HG02943 (cell line): ENCODE data around the gene PARD6G.
"Not testable (repeated sequence)": the region's sequence is repeated elsewhere in the genome, so short reads cannot be mapped to it uniquely, and the experiment has no call there.

Source experiments
- ATAC-seq: cut with Tn5 transposase; IDR thresholded peaks from one replicate; pipeline ENCODE4 v1.9.1; 2021; ENCODE audit warnings: mild to moderate bottlenecking, low read depth, moderate library complexity; ENCODE audit not compliant: unreplicated experiment

Gene PARD6G

DNA sequence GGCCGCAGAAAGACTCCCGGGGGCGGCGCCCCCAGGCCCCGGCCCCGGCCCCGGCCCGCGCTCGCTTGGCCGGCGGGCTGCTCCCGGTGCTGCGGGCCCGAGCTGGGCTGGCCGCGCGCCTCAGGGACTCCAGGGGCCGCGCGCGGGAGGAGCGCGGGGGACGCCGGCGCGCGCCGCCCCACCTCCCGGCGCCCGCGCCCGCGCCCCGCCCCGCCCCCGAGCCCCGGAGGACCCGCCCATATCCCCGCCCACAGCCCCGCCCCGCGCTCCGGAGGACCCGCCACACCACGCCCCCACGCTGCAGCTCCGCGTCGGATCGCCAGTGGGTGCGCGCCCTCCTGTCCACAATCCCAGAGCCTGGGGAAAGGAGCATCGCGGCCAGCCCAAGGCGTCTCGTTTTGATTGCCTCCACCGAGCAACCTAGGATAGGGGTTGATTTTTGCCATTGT, at the start of gene PARD6G:
TSS of gene PARD6G (minus strand) at position 122 of the 449 bp plus-strand sequence. CDS start 166 bp downstream, outside the sequence.
- no peak for ATAC-seq

DNA sequence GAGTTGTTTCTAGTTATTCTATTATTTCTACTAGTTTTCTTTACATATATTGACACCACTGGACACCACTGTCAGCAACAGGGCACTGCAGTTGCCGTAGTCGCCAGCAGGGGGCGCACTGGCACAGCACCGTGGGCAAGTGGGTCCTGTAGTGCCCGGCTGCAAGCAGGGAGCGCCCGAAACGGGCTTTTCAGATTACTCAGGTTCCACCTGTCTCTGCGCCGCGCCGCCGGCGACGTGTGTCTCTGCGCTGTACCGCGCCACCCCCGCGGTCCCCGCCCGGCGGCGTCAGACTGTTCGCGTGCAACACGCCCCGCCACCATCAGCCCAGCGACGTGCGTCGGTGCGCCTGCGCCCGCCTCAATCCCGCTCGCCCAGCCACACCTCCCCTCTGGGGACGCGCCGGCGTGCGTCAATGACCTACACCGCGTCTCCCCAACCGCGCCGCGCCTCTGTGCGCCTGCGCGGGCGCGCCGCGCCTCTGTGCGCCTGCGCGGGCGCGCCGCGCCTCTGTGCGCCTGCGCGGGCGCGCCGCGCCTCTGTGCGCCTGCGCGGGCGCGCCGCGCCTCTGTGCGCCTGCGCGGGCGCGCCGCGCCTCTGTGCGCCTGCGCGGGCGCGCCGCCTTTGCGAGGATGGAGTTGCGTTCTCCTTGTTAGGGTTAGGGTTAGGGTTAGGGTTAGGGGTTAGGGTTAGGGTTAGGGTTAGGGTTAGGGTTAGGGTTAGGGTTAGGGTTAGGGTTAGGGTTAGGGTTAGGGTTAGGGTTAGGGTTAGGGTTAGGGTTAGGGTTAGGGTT, 15.1 kb upstream of the PARD6G start:
- ATAC-seq: not testable (repeated sequence)

GRCh38 chr18:80259610-80260009, 12.3 kb upstream of the PARD6G start:
- ATAC-seq: no peak

DNA sequence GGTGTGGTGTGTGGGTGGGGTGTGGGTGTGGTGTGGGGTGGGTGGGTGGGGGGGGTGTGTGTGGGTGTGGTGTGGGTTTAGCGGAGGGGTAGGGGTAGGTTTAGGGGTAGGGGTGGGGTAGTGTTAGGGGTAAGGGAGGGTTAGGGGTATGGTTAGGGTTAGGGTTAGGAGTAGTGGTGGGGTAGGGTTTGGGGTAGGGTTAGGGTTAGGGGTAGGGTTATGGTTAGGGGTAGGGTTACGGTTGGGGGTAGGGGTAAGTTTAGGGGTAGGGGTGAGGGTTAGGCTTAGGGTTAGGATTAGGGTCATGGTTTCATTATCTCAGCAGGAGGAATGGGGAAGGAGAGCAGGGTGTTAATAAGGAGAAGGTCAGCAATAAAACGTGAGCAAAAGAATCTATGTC, 11.3 kb upstream of the PARD6G start:
- no peak for ATAC-seq

DNA sequence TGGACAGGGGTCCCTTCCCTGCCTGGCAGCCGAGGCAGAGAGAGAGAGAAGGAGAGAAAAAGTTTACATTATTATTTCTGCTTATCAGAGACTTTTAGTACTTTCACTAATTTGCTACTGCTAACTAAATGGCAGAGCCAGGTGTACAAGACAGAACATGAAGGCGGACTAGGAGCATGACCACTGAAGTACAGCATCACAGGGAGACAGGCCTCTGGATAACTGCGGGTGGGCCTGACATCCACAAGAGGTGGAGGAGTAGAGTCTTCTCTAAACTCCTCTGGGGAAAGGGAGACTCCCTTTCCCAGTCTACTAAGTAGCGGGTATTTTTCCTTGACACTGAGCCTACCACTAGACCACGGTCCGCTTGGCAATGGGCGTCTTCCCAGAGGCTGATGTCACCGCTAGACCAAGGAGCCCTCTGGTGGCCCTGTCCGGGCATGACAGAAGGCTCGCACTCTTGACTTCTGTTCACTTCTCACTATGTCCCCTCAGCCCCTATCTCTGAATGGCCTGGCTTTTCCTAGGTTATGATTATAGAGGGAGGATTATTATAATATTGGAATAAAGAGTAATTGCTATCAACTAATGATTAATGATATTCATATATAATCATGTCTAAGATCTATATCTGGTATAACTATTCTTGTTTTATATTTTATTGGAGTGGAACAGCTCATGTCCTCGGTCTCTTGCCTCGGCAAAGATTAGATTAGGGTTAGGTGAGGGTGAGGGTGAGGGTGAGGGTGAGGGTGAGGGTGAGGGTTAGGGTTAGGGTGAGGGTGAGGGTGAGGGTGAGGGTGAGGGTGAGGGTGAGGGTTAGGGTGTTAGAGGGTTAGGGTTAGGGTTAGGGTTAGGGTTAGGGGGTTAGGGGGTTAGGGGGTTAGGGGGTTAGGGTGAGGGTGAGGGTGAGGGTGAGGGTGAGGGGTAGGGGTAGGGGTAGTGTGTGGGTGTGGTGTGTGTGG, 10.5 kb upstream of the PARD6G start:
- not testable (repeated sequence) for ATAC-seq

GRCh38 chr18:80254971-80255500, 7.7 kb upstream of the PARD6G start:
- no peak for ATAC-seq

DNA sequence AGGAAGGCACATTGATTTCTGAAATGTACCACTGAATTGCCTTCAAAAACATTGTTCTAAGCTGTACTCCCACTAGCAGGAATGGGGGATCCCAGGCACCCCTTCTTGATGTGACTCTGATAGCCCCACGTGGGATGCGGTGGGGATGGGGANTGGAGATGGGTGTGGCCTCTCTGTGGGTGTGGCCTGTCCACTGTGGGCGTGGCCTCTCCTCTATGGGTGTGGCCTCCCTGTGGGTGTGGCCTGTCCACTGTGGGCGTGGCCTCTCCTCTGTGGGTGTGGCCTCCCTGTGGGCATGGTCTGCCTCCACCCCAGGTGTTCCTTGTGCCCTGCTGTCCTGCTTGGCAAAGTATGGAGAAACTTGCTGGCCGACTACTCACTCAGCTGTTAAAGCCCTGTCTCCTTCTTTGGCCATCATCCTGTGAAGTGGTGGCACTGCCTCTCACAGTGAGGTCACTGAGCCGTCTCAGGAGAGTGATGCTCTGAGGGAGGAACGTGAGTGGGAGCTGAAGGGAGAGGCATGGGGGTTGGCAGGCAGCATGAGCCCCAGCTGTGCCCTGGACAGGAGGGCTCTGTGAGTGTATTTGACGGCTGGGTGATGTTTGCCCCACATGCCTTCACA, 6.7 kb upstream of the PARD6G start:
- ATAC-seq: no peak

DNA sequence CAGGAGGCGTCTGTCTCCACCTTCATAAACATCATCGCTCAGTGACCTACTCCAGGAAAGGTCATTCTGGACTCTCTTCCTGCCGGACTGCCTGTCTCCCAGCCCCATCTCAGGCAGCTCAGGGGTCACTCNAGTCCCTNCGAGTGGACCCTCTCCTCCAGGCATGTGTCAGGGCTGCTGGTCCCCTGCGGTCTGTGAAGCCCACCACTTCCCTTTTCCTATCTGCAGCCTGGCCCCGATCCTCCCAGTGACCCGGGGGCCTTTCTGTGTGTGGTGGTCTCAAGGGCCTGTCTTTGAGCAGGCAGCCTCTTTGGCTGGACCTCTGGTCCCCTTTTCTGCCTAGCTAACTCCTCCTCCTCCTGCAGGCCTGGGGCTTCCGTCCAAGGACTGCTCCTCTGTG, 5.9 kb upstream of the PARD6G start:
- no peak for ATAC-seq

DNA sequence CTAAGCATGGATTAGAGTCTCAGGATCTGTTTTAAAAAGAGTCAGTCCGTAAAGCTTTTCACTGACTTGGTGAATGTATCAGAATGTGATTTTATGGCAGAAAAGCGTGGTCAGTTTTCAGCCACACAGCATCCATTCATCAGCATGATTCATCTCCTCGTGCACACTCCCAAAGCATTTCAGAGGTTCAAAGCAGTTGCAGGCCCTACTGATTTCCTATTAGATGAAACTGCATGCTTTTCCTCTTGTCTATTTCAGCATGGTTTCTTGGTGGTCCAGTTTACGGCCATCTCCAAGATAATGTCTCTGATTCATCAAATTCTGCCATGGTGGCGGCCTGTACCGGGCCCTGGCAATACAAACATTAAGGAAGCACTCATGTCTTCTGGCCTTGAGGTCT, 4.8 kb upstream of the PARD6G start:
- ATAC-seq: no peak

DNA sequence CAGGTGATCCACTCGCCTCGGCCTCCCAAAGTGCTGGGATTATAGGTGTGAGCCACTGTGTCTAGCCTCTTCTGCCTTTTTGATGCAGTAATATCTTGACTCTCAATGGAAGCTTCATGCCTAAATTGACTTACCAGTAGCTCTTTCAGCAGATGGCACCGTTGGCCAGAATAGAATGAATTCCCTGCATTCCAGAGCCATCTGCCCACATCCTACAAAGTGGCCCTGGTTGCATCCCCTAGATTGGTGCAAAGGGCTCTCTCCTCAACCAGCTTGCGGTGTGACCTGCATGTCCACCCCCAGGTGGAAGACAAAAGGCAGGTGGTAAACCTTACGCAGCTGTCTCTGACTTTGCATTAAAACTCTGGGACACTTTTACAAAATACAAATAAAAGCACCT, 4.4 kb upstream of the PARD6G start:
- no peak for ATAC-seq

GRCh38 chr18:80250740-80251364, 3.5 kb upstream of the PARD6G start:
- ATAC-seq: no peak

DNA sequence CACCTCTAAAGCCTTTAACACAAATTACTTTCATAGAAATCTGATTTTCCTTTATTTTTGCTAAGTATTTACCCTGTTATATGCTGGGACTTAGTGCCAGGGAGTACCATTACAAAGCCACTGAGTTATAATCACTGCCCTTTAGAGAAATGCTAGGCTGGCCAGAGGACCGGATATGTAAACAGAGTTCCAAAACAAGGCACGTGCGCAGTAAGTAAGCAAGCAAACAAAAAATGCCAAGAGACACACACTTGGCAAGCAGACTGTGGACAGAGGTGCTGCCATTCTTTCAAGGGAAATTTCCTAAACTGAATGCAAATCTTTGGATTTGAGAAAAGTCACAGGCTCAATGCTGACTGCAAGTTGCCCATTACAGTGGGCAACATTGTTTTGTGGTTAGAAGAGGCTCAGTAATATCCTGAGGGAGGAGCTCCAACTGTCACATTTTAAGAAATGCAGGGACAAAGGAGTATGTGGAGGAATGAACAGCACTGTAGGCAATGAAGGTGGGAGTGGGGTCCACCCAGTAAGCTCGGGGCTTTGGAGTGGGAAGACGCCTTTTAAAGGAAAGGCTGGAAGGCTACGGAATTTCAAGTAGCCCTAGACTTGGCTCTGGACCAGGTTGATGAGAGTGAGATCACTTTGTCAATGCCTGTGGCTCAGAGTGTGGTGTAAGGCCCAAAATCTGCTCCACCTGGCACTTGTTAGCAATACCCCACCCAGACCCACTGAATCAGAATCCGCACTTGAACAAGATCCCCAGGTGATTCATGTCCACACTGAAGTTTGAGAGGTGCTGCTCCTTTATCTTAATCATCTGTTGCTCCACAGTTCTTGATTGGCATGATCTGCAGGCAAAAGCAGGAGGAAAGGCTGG, 2.1 kb upstream of the PARD6G start:
- ATAC-seq: no peak

- no peak for ATAC-seq
Observed at GRCh38 chr18:80246445-80247392, 595 bp downstream of the PARD6G start.

- no peak for ATAC-seq
Observed at GRCh38 chr18:80245781-80246444, 1.4 kb downstream of the PARD6G start.

DNA sequence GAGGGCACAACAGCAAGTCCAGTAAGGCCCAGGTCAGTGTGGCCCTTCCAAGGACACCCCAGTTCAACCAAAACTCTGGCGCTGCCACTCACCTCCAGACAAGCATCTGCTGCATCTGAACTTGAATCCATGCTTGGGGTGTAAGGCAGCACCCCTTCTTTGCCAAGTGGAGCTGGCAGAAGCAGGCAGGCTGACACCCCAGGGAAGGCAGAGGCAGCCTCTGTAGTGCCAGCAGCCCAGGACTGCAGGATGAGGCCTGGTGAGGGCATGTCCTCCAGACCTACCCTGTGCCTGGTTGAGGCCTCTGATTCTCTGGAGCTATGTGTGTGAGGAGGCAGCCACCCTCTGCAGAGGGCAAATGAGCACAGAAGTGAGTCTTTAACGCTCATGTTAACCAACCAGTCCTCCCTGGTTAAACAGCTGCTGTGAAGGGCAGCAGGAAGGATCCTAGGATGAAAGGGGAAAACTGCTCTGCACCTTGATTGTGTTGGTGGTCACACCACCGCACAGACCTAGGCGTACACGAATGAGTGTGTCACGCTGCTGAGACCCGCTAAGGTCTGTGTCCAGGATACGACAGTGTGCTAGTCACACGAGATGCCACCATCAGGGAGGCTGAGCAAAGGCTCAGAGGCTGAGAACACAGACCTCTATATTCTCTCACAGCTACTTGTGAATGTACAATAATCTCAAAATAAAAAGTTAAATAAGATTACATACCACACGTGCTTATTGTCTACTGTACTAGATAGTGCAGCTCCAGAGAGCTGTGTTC, 2.2 kb downstream of the PARD6G start:
- no peak for ATAC-seq

DNA sequence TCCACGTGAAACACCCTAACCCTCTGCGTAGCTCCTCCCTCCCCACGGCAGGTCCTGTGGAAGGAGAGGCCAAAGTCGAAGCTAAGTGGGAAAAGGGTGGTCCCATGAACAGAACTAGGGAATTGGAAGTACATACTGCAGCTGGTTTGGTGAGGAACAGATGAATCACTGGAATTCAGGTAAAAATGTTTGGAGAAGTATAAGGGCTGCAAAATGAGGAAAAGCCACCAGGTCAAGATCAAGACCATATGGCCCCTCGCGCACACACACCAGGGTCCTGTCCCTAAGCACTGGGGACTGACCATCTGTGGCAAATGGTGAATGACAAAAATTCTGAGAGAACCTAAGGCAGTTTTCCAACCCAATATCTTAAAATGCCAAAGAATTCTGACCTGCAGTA, 3.1 kb downstream of the PARD6G start:
- ATAC-seq: no peak

- no peak for ATAC-seq
Observed at GRCh38 chr18:80243204-80243603, 4.1 kb downstream of the PARD6G start.
